OCI-LY1 (cell line): ENCODE measurements around the gene SFT2D1.

Experiments
- CTCF ChIP-seq: fragments of 200-600 bp; sonication (generic), shearing (Covaris generic); IDR thresholded peaks from 2 replicates; pipeline ENCODE4 v1.5.1; 2017; ENCODE audit warnings: mild to moderate bottlenecking, antibody characterized with exemption, low read length, moderate library complexity, mixed read lengths
- EZH2 ChIP-seq: fragments of 200-600 bp; sonication (generic), shearing (Covaris generic); IDR thresholded peaks from 2 replicates; pipeline ENCODE4 v1.8.0; 2017; ENCODE audit warnings: borderline replicate concordance, mixed run types, mild to moderate bottlenecking, antibody characterized with exemption, low read length, moderate library complexity, mixed read lengths

DNA sequence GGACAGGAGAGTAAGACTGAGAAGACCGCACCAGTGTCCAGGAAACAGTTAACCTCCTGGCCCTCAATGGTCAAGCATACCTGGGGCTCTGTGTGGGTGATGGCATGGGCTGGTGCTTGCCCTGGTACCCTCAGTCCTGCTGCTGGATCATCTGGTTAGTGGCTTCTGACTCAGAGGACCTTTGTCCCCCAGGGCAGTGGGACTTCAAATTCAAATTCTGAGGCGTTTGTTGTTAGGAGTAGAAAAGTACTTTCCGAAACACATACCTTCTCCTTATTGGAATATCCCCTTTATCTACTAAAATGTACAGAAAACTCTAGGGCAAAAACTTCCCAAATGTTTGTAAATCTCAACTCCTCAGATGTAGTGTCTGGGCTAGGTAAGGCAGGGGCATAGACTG, 4.1 kb upstream of the SFT2D1 start:
- TF ChIP-seq CTCF (no peak), EZH2 (no peak)
